HG02852 (cell line): ENCODE data around the gene ANTXR1.

Source experiments
- ATAC-seq: cut with Tn5 transposase; IDR thresholded peaks from one replicate; pipeline ENCODE4 v1.9.1; 2021; ENCODE audit warnings: mild to moderate bottlenecking, moderate library complexity; ENCODE audit not compliant: unreplicated experiment

The ANTXR1 gene

GRCh38 chr2:69092857-69093256, 79.9 kb downstream of the ANTXR1 start:
- ATAC-seq, result no peak

DNA sequence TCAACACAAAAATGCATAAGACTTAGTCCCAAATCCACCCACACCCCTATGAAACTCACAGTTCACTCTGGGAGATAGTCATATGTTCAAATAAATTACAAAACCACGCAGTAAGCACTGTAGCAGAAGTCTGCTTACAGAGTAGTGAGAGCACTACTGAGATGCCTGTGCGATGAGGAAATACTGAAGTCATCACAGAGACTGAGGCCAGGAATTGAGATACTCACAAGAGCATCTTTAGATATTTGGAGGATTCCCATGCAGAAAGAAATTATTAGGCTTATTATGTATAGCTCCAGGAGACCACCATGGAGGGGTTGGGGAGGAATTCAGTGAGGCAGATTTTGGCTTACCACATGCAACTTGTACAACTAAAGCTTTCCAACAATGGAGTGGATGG, 82.3 kb downstream of the ANTXR1 start:
- ATAC-seq, result no peak

GRCh38 chr2:69096326-69097095, 83.5 kb downstream of the ANTXR1 start:
- ATAC-seq, result no peak

- no peak for ATAC-seq
Observed at GRCh38 chr2:69097148-69097610, 84.2 kb downstream of the ANTXR1 start.

GRCh38 chr2:69097891-69098655, 85.1 kb downstream of the ANTXR1 start:
- ATAC-seq, result no peak

DNA sequence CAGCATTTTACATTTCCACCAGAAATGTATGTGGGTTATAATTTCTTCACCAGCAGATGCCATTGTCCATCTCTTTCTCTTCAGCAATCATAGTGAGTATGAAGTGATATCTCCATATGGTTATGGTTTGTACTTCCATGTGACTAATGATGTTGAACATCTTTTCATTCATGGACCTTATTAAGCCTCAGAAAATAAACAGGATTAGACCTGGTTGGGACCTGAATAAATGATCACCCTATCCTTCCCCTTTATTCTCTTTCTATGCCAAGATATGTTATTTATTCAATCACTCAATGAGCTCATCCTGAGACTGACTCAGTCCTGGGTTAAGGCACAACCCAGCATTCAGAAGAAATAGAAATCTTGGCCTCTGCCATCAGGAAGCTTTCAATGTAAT, 86.6 kb downstream of the ANTXR1 start:
- no peak for ATAC-seq

GRCh38 chr2:69100220-69100723, 87.3 kb downstream of the ANTXR1 start:
- no peak for ATAC-seq

DNA sequence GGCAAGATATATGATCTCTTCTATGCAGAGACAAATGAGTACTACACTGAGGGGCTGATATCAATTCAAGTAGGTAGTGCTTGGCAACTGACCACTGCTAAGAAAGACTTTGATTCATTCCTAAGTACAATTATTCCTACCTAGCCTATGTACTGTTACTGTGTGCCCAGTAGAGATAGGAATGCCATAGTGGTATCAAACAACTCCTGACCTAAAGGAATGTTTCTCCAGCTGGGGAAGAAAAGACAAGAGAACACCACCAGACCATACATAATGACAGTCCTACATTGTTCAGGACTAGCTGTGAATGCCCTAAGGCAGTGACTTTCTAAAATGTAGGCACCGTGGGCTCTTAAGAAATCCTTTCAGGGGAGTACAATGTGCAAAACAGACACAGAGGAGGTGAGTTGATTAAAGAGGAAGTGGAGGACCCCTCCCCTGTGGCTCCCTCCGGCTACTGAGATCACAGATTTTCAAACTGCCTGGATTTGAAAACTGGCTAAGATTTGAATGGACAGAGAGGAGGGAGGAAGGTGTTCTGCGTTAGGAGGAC, 89.1 kb downstream of the ANTXR1 start:
- ATAC-seq, result no peak

- no peak for ATAC-seq
Observed at GRCh38 chr2:69103419-69103818, 90.4 kb downstream of the ANTXR1 start.

- ATAC-seq, result no peak
Observed at GRCh38 chr2:69104261-69104660, 91.3 kb downstream of the ANTXR1 start.

GRCh38 chr2:69109255-69109654, 96.3 kb downstream of the ANTXR1 start:
- ATAC-seq, result no peak

- no peak for ATAC-seq
Observed at GRCh38 chr2:69111076-69111475, 98.1 kb downstream of the ANTXR1 start.

DNA sequence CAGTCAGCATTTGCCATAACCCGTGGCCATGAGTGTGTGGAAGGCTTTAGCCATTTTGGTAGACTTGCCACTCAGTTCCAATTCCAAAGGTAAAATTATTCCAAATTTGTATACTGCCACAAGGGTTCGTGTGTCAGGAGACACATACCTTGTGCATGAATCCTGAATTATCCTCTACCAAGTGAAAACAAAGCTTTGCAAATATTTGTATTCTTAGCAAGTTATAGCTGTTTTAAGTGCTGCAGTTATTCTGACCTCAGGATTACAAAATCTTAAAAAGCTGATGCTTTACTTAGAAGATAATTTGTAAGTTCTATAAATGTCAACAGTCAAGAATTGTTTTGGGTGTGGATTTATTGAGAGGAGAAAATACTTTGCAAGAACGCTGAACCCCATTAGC, 100.6 kb downstream of the ANTXR1 start:
- ATAC-seq, result no peak

DNA sequence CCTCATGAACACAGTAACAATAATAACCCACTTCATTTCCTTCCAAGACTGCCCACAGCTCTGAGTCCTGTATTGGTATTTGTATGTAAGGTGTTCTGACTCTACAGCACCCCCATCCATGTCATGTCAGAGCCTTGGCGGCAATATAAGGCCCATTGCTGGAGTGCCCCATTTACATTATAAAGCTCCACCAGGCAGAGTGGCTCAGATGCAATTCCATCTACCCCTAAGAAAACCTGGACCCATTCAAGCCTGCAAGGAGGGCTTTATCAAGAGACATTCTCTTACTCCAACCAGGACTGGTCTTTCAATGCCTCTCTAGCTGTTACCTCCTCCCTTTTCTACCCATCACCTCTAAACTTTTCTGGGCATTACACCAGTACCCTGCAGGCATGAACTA, 101.6 kb downstream of the ANTXR1 start:
- ATAC-seq, result no peak

DNA sequence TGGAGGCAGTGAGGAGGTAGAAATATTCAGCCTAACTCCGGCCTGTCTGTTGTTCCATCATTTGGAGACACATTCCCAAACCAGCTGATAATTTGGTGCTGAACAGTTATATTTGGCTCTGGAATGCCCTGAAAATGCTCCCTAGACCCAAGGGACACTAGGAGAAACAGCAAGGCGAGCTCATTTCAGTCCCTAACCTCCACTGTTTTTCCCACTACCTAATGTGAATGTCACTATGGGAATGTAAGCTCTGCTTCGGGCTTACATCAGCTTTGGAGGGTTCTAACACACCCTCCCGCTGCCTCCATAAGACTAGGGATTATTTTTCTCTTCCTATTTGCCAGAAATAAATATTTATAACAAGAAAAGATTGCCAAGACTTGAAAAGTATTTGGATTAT, 103.5 kb downstream of the ANTXR1 start:
- no peak for ATAC-seq

GRCh38 chr2:69118609-69119008, 105.6 kb downstream of the ANTXR1 start:
- no peak for ATAC-seq

DNA sequence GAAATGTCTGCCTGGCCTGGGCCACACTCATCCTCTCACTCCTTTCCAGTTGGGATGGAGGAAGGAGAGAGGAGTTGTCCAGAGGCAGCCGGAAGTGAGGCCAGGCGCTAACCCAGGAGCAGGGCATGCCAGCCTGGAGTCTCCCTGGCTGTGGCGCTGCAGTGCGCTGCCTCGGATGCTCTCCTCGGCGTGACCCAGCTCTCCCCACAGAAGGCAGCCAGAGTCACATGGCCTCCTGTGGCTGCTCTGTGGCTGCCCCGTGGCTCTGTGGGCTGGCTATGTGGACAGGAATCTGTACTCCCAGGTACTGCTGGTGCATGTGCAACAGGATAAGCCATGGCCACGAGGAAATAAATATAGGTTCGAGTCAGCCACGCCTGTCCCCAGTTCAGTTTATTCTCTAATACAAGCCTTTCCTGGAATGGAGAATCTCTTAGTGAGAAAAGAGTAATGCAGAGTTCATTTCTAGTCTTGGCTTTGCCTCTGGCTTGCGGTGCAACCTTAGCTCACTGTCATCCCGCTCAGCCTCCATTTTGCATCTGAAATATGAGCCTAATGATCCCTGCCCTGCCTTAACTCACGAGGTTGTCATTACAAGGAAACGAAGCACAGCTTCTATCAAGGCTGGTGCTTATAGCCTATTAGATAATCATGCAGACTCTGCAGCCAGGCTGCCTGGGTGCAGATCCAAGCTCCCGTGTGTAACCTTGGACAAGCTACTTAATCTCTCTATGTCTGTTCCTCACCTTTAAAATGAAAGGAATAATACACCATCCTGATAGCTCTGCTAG, 106.3 kb downstream of the ANTXR1 start:
- ATAC-seq, result no peak

GRCh38 chr2:69122271-69122670, 109.3 kb downstream of the ANTXR1 start:
- no peak for ATAC-seq

- no peak for ATAC-seq
Observed at GRCh38 chr2:69123182-69123581, 110.2 kb downstream of the ANTXR1 start.

DNA sequence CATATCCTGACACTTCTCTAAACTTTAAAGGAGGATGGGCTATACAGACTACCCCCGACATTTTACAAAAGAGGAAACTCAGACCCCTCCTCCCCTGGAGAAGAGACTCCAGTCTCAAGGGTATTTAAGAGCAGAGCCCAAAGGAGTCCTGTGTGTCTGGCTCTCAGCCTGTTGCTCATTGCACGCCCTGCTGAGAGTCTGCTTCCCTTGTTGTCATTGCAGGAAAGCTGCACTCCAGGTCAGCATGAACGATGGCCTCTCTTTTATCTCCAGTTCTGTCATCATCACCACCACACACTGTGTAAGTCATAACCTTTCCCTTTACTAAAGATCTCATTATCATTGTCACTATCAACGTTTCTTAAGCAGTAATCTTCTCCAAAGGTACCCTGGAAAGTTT, 111.4 kb downstream of the ANTXR1 start:
- no peak for ATAC-seq

GRCh38 chr2:69125816-69126215, 112.8 kb downstream of the ANTXR1 start:
- no peak for ATAC-seq
